IMR-90 (cell line): Measurements from ENCODE around the gene TNN. TPM values are rescaled to one million over a fixed set of nuclear protein-coding genes. Genes with fewer than 3 reads are reported as not detected.

ENCODE experiments used
- ATAC-seq: fragments of 200-7000 bp; cut with Tn5 transposase; 2 replicates; pipeline ENCODE4 v1.9.1; 2020; ENCODE audit warnings: low read depth, mild to moderate bottlenecking, moderate library complexity
- BruUV-seq: library from RNA; stranded (reverse); fragments of 400-500 nt; replicated peaks from 2 replicates; lab custom pipeline; 2021; lab: Mats Ljungman, UMichigan
- CTCF ChIA-PET: fragments of 300-600 bp; formaldehyde crosslinking; extraction: SDS; loops from one replicate; lab custom pipeline; 2021; ENCODE audit warnings: antibody characterized with exemption; lab: Yijun Ruan, JAX
- POLR2A ChIA-PET: fragments of 300-600 bp; sonication (Branson Sonifier 250); formaldehyde crosslinking; loops from one replicate; lab custom pipeline; 2022; ENCODE audit warnings: antibody characterized with exemption; ENCODE audit not compliant: unreplicated experiment; lab: Charles Lee
- DNase-seq: peaks from one replicate; pipeline ENCODE4 v3.0.0; 2013
- H2AFZ ChIP-seq: replicated peaks from 2 replicates; pipeline ENCODE3; 2013; ENCODE audit warnings: low read length, mild to moderate bottlenecking; ENCODE audit not compliant: poor library complexity
- H2AK5ac ChIP-seq: 2 replicates; pipeline ENCODE4 v1.6.1; 2013; ENCODE audit warnings: low read depth, low read length, inconsistent platforms
- H2AK9ac ChIP-seq: replicated peaks from 2 replicates; pipeline ENCODE3; 2013; ENCODE audit warnings: mild to moderate bottlenecking, low read depth, low read length, moderate library complexity; ENCODE audit not compliant: poor library complexity
- H2BK120ac ChIP-seq: 2 replicates; pipeline ENCODE4 v1.6.1; 2013; ENCODE audit warnings: low read depth, low read length, inconsistent platforms
- H2BK15ac ChIP-seq: 3 replicates; pipeline ENCODE4 v1.6.1; 2013; ENCODE audit warnings: low read depth, low read length, inconsistent platforms
- H2BK20ac ChIP-seq: 2 replicates; pipeline ENCODE4 v1.6.1; 2013; ENCODE audit warnings: low read depth, mild to moderate bottlenecking, inconsistent platforms, low read length, moderate library complexity
- H2BK5ac ChIP-seq: 2 replicates; pipeline ENCODE4 v1.6.1; 2013; ENCODE audit warnings: mild to moderate bottlenecking, low read depth, low read length, inconsistent platforms; ENCODE audit not compliant: poor library complexity, severe bottlenecking
- H3K14ac ChIP-seq: replicated peaks from 2 replicates; pipeline ENCODE4 v1.6.1; 2013; ENCODE audit warnings: low read depth, low read length, inconsistent platforms
- H3K18ac ChIP-seq: 2 replicates; pipeline ENCODE4 v1.6.1; 2013; ENCODE audit warnings: low read depth, low read length, control low read depth
- H3K23ac ChIP-seq: 2 replicates; pipeline ENCODE4 v1.6.1; 2013; ENCODE audit warnings: low read depth, low read length, inconsistent platforms
- H3K27ac ChIP-seq: 2 replicates; pipeline ENCODE4 v1.5.1; 2013; ENCODE audit warnings: mild to moderate bottlenecking, control low read depth, low read length; ENCODE audit not compliant: insufficient read depth
- H3K27me3 ChIP-seq: 2 replicates; pipeline ENCODE4 v1.6.1; 2013; ENCODE audit warnings: low read length; ENCODE audit not compliant: control insufficient read depth, insufficient read depth
- H3K36me3 ChIP-seq: 2 replicates; pipeline ENCODE4 v1.6.1; 2013; ENCODE audit warnings: low read length, mixed read lengths; ENCODE audit not compliant: control insufficient read depth, insufficient read depth
- H3K4ac ChIP-seq: 2 replicates; pipeline ENCODE4 v1.6.1; 2013; ENCODE audit warnings: low read depth, low read length, inconsistent platforms
- H3K4me1 ChIP-seq: 2 replicates; pipeline ENCODE4 v1.6.1; 2013; ENCODE audit warnings: low read length, mixed read lengths; ENCODE audit not compliant: control insufficient read depth, insufficient read depth
- H3K4me2 ChIP-seq: 2 replicates; pipeline ENCODE4 v1.6.1; 2013; ENCODE audit warnings: low read depth, mild to moderate bottlenecking, control low read depth, low read length, moderate library complexity
- H3K4me3 ChIP-seq: 2 replicates; pipeline ENCODE4 v1.5.1; 2013; ENCODE audit warnings: low read depth, mild to moderate bottlenecking, control low read depth, low read length, moderate library complexity; ENCODE audit not compliant: insufficient read depth
- H3K56ac ChIP-seq: 2 replicates; pipeline ENCODE4 v1.6.1; 2013; ENCODE audit warnings: low read length, inconsistent platforms; ENCODE audit not compliant: insufficient read depth; ENCODE audit errors: extremely low read depth
- H3K79me1 ChIP-seq, 2 experiments: 2 replicates each; pipeline ENCODE4 v1.6.1; 2013; ENCODE audit warnings: low read length in 2 of 2, inconsistent platforms in 1 of 2, low read depth in 1 of 2
- H3K9ac ChIP-seq: 2 replicates; pipeline ENCODE4 v1.6.1; 2013; ENCODE audit warnings: low read depth, low read length, control low read depth
- H3K9me1 ChIP-seq: 2 replicates; pipeline ENCODE4 v1.6.1; 2013; ENCODE audit warnings: low read length, inconsistent platforms; ENCODE audit not compliant: insufficient read depth
- H3K9me3 ChIP-seq: 2 replicates; pipeline ENCODE4 v1.6.1; 2013; ENCODE audit warnings: low read length; ENCODE audit not compliant: control insufficient read depth, insufficient read depth
- H4K20me1 ChIP-seq: 2 replicates; pipeline ENCODE4 v1.6.1; 2013; ENCODE audit warnings: low read length, inconsistent platforms; ENCODE audit not compliant: insufficient read depth
- H4K5ac ChIP-seq: 2 replicates; pipeline ENCODE4 v1.6.1; 2013; ENCODE audit warnings: mild to moderate bottlenecking, low read depth, low read length, control low read depth
- H4K8ac ChIP-seq, 2 experiments: 2 replicates each; pipeline ENCODE4 v1.6.1; 2013; ENCODE audit warnings: low read depth in 2 of 2, low read length in 2 of 2, control low read depth in 1 of 2, inconsistent platforms in 1 of 2
- H4K91ac ChIP-seq: 2 replicates; pipeline ENCODE4 v1.6.1; 2013; ENCODE audit warnings: low read depth, low read length, inconsistent platforms; ENCODE audit not compliant: insufficient read depth
- BHLHE40 ChIP-seq: fragments of 150-350 bp; IDR thresholded peaks from 2 replicates; pipeline ENCODE4 v1.6.1; 2016; ENCODE audit warnings: mild to moderate bottlenecking, low read depth, low read length
- CHD1 ChIP-seq: IDR thresholded peaks from 2 replicates; pipeline ENCODE4 v1.6.1; 2012; ENCODE audit warnings: low read depth, low read length, improper control_type of control experiment
- MAZ ChIP-seq: IDR thresholded peaks from 2 replicates; pipeline ENCODE4 v1.6.1; 2012; ENCODE audit warnings: low read depth, mild to moderate bottlenecking, low read length, improper control_type of control experiment, moderate library complexity, borderline replicate concordance
- RCOR1 ChIP-seq: IDR thresholded peaks from 2 replicates; pipeline ENCODE4 v1.6.1; 2012; ENCODE audit warnings: mild to moderate bottlenecking, low read length, improper control_type of control experiment; ENCODE audit not compliant: insufficient replicate concordance
- WGBS, 2 experiments: methylation state at CpG; one replicate each; pipeline versions ENCODE4 v1.1.5 to v1.1.7; 2013; ENCODE audit warnings: missing lambda C conversion rate in 2 of 2; ENCODE audit not compliant: insufficient read length in 1 of 2; ENCODE audit errors: extremely low coverage in 2 of 2; 5-methylcytosine and 5-hydroxymethylcytosine counted together
- dilution Hi-C: fragments of 300-500 bp; cut with HindIII; formaldehyde crosslinking; loops from one replicate; pipeline ENCODE4 v1.14.3; 2018; ENCODE audit warnings: low sequenced_read_pairs; ENCODE audit not compliant: unreplicated experiment
- in situ Hi-C: fragments of 300-500 bp; cut with MboI; formaldehyde crosslinking; loops from 3 replicates; pipeline ENCODE4 v1.14.3; 2019; ENCODE audit warnings: low sequenced_read_pairs, inconsistent platforms, mixed read lengths
- intact Hi-C: fragments of 100-400 bp; cut with micrococcal nuclease; formaldehyde crosslinking; loops from 2 replicates; pipeline ENCODE4 v1.10.0; 2022
- polyA plus RNA-seq, 3 experiments: library from polyadenylated mRNA; depleted of rRNA; stranded (reverse); fragments of >200 nt; gene quantifications; 2 replicates each; pipeline ENCODE4 v1.2.3, GENCODE V29; 2012; ENCODE audit warnings: low replicate concordance in 1 of 3
- total RNA-seq: library from RNA; depleted of rRNA; stranded (reverse); fragments of >200 nt; gene quantifications from 2 replicates; pipeline ENCODE4 v1.2.3, GENCODE V29; 2012

Gene TNN
- total and polyA plus RNA-seq, 2 of the 4 experiments (the other 2 are of a cell fraction): not detected

- TF ChIP-seq RCOR1: no peak
These were observed 51.0 kb downstream of the TNN start (continued) for GRCh38 chr1:175118375-175119367.

- WGBS, 2 experiments: no CpG with 5 or more reads among the region's 1 CpG
- no peak overlapping the region for H3K4me2 ChIP-seq
- intact Hi-C loops: no loop called here
- H3K9me3 ChIP-seq: no peaks in the 10 kb centered on the region
- no peak overlapping the region for H3K27ac ChIP-seq
- H3K9ac ChIP-seq: no peak overlapping the region
- no peak for TF ChIP-seq BHLHE40
- TF ChIP-seq RCOR1: no peak
- no peak for TF ChIP-seq CHD1
- TF ChIP-seq MAZ: no peak
- no peak overlapping the region for H4K8ac ChIP-seq
- no peak overlapping the region for H2AK5ac ChIP-seq
- in situ Hi-C loops: no loop called here
- no peak overlapping the region for H2BK20ac ChIP-seq
- no peak overlapping the region for H3K4me3 ChIP-seq
- ChIA-PET CTCF (interaction anchor here (1.7 kb wide), 1 partner anchor 31 kb away, joined by 3 read pairs; no protein-coding TSS in a partner anchor), POLR2A (no interaction called here)
- no peak overlapping the region for H2BK120ac ChIP-seq
- no peaks in the 10 kb centered on the region for H3K79me1 ChIP-seq
- dilution Hi-C loops: no loop called here
- ATAC-seq: no peak
- H3K4ac ChIP-seq: no peak overlapping the region
- no peak overlapping the region for H2AK9ac ChIP-seq
- no peaks in the 10 kb centered on the region; the same call in 1 of the 2 replicates for H3K9me1 ChIP-seq
- H3K4me1 ChIP-seq: no peaks in the 10 kb centered on the region
- H4K20me1 ChIP-seq: no peaks in the 10 kb centered on the region
- H3K27me3 ChIP-seq: no peaks in the 10 kb centered on the region
- H4K91ac ChIP-seq: no peak overlapping the region
- DNase-seq: no peak
- H2BK15ac ChIP-seq: no peak overlapping the region
- BruUV-seq: no TSS peak
- H3K56ac ChIP-seq: no peak overlapping the region
- H3K36me3 ChIP-seq: no peaks in the 10 kb centered on the region
- H3K23ac ChIP-seq: no peak overlapping the region
- H3K18ac ChIP-seq: no peak overlapping the region
- no peak overlapping the region for H2BK5ac ChIP-seq
- no peak overlapping the region for H2AFZ ChIP-seq
- no peak overlapping the region for H4K5ac ChIP-seq
- H3K14ac ChIP-seq: no peak overlapping the region
These were observed 52.9 kb downstream of the TNN start for GRCh38 chr1:175120511-175120910.
